Cardiac fibroblast (primary cell): ENCODE data around the gene COPS8.
A peak's percentile ranks its signal among the peaks of the same experiment; 100 is the strongest.

Experiments used
- DNase-seq, 2 donors: peaks; one replicate each; pipeline versions ENCODE4 v3.0.0 to v3.0.0-alpha.2; 2010; ENCODE audit warnings: low read depth in 2 of 2
- H3K4me3 ChIP-seq, 2 donors: replicated peaks in 1 of 2; 1 replicate in 1 of 2; 2 replicates in 1 of 2; pipeline ENCODE4 v1.5.1; 2011; ENCODE audit warnings: low read depth in 2 of 2, low read length in 2 of 2, mild to moderate bottlenecking in 2 of 2, moderate library complexity in 1 of 2
- TF ChIP-seq, protein P1 (sequence below): IDR thresholded peaks from one replicate; pipeline ENCODE4 v1.5.1; 2011; ENCODE audit warnings: low read depth, mild to moderate bottlenecking, low read length, inconsistent platforms

Gene COPS8

DNA sequence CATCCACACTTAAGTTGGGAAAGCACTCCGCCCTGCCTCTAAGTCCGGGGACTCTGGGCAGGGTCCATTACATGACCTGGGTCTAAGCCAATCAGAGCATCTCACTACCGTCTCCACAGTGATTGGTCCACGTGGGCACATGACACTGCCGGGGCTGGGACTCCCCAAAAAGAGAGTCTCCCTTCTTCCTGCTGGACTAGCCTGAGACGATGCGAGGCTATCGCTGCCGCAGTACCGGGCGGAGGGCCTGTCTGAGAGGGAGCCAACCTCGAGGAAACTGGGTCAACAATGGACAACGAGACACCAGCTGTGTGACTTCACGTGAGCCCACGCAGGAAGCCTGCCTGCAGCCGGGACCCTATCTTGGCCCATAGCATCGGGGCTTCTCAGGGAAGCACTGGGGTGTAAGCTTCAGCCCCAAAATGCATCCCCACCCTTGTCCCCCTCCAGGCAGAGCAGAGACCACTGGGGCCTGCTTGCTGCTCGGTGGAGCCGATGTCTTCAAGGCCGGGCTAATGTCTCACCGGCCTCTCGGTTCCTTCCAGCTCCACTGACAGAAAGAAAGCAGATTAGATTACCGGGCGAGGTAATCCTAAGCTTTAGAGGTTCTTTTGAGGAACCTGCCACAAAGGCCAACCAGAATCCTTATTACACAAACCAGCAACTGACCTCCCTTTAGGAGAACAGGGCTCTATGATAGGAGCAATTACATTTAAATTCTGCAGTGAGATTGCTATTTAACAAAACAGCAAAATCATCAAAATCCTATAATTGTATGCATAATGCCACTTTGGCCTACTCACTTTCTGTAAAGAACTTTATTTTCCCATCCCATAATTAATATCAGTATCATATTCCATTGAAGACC is 21.3 kb upstream of the COPS8 start:
- DNase-seq, result no peak
- no peak overlapping the region for H3K4me3 ChIP-seq
- TF ChIP-seq, protein P1, sequence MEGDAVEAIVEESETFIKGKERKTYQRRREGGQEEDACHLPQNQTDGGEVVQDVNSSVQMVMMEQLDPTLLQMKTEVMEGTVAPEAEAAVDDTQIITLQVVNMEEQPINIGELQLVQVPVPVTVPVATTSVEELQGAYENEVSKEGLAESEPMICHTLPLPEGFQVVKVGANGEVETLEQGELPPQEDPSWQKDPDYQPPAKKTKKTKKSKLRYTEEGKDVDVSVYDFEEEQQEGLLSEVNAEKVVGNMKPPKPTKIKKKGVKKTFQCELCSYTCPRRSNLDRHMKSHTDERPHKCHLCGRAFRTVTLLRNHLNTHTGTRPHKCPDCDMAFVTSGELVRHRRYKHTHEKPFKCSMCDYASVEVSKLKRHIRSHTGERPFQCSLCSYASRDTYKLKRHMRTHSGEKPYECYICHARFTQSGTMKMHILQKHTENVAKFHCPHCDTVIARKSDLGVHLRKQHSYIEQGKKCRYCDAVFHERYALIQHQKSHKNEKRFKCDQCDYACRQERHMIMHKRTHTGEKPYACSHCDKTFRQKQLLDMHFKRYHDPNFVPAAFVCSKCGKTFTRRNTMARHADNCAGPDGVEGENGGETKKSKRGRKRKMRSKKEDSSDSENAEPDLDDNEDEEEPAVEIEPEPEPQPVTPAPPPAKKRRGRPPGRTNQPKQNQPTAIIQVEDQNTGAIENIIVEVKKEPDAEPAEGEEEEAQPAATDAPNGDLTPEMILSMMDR, result no peak

DNA sequence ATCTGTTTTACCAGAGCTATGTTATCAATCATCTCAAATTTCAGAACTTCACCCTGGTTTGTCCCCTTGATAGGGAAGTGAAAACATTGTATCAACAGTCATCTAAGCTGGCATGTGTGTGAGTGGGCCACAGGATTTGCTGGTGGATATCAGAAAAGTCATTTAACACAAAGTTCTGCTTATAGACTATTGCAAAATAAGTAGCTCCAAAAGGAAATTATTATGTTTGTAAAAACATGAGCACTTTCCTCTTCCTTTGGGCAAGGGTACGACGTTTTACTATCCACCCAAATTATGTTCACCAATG is 20.7 kb upstream of the COPS8 start:
- no peak overlapping the region for H3K4me3 ChIP-seq

DNA sequence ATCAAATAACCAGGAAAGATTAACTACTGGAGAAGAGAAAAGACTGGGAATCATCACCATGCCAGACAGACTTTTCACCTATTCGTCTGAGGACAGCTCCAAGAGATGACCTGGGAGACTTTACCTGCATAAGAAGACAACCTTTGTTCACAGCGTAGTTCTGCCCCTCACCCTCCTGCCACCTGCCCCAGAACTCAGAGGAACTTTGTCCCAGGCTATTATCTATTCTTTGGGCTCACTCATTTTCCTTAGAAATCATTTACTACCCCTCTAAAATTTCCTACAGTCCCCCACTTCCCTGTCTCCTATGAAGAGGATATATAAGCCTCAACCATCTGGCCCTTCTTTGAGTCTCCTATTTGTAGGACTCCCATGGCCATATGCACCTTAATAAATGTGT is 19.3 kb upstream of the COPS8 start:
- DNase-seq, result no peak
- no peak overlapping the region for H3K4me3 ChIP-seq
- TF ChIP-seq, protein P1, result no peak

More for the DNA sequence above, 20.7 kb upstream of the COPS8 start:
- TF ChIP-seq, protein P1, result no peak
- DNase-seq, result no peak

DNA sequence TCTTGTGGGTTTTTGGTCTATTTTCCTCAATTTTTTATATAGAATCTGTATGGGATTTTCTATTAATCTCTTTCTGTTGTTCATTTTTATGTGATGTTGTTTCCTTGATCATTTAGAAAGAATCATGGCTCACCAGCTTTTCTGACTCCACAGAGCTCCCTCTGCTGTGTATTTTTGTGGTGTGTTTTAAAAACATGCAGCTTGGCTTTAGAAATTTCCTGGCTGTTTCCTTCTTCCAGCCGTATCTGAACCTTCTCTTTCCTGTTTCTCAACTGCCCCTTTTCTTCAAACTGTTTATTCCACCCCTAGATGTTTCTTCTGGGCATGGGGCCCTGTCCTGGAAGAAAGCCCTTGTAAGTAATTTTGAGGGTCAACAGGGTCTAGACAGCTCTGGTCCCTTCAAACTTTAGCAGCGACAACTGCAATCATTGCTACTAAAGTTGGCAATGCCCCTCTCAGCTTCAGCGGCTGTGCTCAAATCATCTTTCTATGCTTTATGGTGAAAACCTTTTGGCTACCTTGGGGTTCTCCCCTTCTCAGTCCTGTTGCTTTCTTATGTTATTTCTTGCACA is 17.6 kb upstream of the COPS8 start:
- TF ChIP-seq, protein P1, result no peak
- peak; percentile 8 to 73 for DNase-seq
- no peak overlapping the region for H3K4me3 ChIP-seq

DNA sequence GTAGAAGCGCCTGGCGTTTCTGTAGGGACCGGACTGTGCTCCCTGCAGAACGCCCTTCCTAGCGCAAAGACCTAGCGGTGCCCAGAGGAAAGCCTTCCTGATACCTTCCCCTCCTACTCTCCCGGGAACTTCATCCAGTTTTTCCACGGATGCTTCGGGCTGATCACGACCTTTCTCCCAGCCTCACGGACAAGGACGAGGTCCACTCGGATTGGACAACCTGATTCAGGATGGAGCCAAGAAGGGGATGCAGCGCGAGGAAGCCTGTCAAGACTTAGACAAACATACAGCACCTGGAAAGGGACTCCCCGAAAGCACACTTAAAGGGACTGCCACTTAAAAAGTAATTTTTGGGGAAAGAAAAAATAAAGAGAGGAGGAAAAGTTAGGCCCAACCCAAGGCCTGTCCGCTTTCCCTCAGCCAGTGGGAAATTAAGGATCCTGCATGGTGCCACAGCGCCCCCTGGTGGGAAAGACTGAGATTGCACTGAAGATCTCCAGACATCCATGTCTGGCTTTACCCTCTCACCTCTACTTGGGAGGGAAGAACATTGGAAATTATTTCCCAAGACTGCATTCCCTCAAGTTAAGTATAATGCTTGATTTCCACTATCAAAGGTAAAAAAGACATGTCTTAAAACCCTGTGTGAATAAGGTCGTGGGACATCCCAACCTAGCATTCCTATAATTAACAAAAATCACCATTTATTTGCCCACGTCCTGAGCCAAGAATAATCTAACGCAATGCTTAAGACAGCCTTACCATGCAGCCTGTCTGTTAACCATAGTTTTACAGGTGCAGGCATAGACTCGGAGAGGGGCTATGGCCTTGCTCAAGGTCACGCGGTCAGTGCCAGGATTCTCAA is 13.4 kb upstream of the COPS8 start:
- H3K4me3 ChIP-seq, result no peak overlapping the region
- DNase-seq, result peak; percentile 76 to 83
- TF ChIP-seq, protein P1, result peak; percentile 97

DNA sequence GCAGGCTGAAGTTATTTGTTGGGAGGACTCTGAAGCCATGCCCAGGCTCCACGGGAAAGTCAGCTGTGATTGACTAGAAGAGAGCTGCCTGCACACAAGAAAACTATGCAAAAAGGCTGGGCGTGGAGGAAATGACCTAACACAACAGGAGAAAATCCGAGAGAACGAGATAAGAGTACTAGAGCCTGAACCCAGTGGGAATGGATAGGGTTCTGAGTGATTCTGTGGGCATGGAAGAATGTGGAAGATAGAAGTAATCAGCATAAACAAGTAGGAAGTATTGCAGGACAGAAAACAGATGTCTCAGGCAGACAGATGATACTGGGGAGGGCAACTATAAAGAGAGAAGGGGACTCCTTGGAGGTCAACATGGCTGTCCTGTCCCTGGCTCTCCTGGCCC is 12.1 kb upstream of the COPS8 start:
- DNase-seq, result peak; percentile 86 to 91
- TF ChIP-seq, protein P1, result no peak
- no peak overlapping the region for H3K4me3 ChIP-seq
